OCI-LY3 (cell line): ENCODE measurements around the gene ANKRD35.

Experiments
- H2AFZ ChIP-seq: fragments of 200-600, 300-600 bp; shearing (Covaris generic); 2 replicates; pipeline ENCODE4 v1.6.0; 2014; ENCODE audit warnings: antibody characterized with exemption, low read depth, low read length
- H3K27ac ChIP-seq: fragments of 200-600, 300-600 bp; sonication (generic); 2 replicates; pipeline ENCODE4 v1.5.1; 2014; ENCODE audit warnings: mild to moderate bottlenecking, low read length, moderate library complexity, mixed read lengths
- H3K27me3 ChIP-seq: fragments of 200-600, 300-600 bp; sonication (generic); 2 replicates; pipeline ENCODE4 v1.6.1; 2014; ENCODE audit warnings: low read depth, low read length, mixed read lengths
- H3K36me3 ChIP-seq: fragments of 200-600, 300-600 bp; sonication (generic); replicated peaks from 2 replicates; pipeline ENCODE3; 2014; ENCODE audit warnings: low read depth, low read length, mixed read lengths
- H3K4me1 ChIP-seq: fragments of 300-600, 200-600 bp; sonication (generic); 2 replicates; pipeline ENCODE4 v1.6.1; 2014; ENCODE audit warnings: low read length, mixed read lengths
- H3K4me2 ChIP-seq: fragments of 200-600, 300-600 bp; sonication (generic); 2 replicates; pipeline ENCODE4 v1.6.1; 2014; ENCODE audit warnings: low read length, mixed read lengths
- H3K4me3 ChIP-seq: fragments of 300-600, 200-600 bp; sonication (generic); 2 replicates; pipeline ENCODE4 v1.5.1; 2014; ENCODE audit warnings: antibody characterized with exemption, mild to moderate bottlenecking, low read length, moderate library complexity
- H3K79me2 ChIP-seq: fragments of 300-600, 200-600 bp; shearing (Covaris generic); 2 replicates; pipeline ENCODE4 v1.6.1; 2014; ENCODE audit warnings: mild to moderate bottlenecking, low read length, mixed read lengths
- H3K9ac ChIP-seq: fragments of 300-600, 200-600 bp; shearing (Covaris generic); 2 replicates; pipeline ENCODE4 v1.6.0; 2014; ENCODE audit warnings: mild to moderate bottlenecking, low read length, moderate library complexity
- H3K9me3 ChIP-seq: fragments of 200-600, 300-600 bp; shearing (Covaris generic); 2 replicates; pipeline ENCODE4 v1.6.1; 2014; ENCODE audit warnings: low read length, mixed read lengths; ENCODE audit not compliant: insufficient read depth
- H4K20me1 ChIP-seq: fragments of 200-600, 300-600 bp; sonication (generic); 2 replicates; pipeline ENCODE4 v1.6.1; 2016; ENCODE audit warnings: low read length, mixed read lengths; ENCODE audit not compliant: insufficient read depth
- EZH2phosphoT487 ChIP-seq: fragments of 200-600 bp; shearing (Covaris generic); IDR thresholded peaks from 2 replicates; pipeline ENCODE4 v1.6.1; 2018; ENCODE audit warnings: antibody characterized with exemption, mixed run types, low read depth
- TF ChIP-seq, protein P1 (sequence below): fragments of 200-600, 300-600 bp; sonication (generic); IDR thresholded peaks from 2 replicates; pipeline ENCODE4 v1.5.1; 2014; ENCODE audit warnings: antibody characterized with exemption, low read length, low read depth

ANKRD35 gene

DNA sequence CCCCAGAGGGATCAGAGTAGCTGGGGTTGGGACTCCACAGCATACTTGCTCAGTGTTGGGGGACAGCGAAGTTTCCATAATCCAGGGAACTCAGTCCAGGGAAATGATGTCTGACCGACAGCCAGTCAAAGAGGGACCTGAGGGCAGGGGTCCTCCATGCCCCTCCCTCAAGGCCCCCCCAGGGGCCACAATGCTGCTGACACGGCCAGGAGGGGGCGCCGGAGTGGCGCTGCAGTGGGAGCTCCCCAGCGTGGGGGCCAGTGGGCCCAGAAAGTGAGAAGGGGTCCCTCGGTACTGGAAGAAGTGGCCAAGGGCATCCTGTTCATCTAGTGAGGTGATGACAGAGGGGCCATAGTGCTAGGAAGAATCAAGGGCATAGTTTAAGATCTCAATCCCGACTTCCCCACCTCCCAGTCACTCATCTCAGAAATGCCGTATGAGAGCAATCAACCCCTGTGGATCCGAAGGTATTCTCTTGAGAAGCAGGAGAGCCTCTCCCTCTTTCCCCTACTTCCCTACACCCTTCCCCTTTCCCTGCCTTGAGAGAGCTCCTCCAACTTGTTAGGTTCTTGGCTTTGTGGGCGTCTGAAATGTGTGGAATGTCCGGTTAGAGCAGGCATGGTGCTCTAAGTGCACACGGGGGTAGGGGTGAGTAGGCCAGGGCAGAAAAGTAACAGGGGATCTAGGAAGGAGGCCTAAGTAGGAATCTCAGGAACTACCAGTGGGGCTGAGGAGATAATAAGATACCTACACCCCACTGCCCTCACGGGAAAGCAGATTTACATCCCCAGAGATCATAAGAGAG, 36.1 kb downstream of the ANKRD35 start:
- Histone ChIP-seq H3K27me3 (no peaks in the 10 kb centered on the region), H3K27ac (no peak overlapping the region), H3K4me2 (no peak overlapping the region), H3K36me3 (peaks cover 59% of the 10 kb centered on the region), H3K79me2 (peaks cover 4% of the 10 kb centered on the region; the same call in 1 of the 2 replicates), H3K9ac (no peak overlapping the region), H4K20me1 (no peaks in the 10 kb centered on the region), H3K4me3 (no peak overlapping the region), H3K4me1 (peaks cover 16% of the 10 kb centered on the region), H3K9me3 (no peaks in the 10 kb centered on the region), H2AFZ (no peak overlapping the region)
- TF ChIP-seq, protein P1, sequence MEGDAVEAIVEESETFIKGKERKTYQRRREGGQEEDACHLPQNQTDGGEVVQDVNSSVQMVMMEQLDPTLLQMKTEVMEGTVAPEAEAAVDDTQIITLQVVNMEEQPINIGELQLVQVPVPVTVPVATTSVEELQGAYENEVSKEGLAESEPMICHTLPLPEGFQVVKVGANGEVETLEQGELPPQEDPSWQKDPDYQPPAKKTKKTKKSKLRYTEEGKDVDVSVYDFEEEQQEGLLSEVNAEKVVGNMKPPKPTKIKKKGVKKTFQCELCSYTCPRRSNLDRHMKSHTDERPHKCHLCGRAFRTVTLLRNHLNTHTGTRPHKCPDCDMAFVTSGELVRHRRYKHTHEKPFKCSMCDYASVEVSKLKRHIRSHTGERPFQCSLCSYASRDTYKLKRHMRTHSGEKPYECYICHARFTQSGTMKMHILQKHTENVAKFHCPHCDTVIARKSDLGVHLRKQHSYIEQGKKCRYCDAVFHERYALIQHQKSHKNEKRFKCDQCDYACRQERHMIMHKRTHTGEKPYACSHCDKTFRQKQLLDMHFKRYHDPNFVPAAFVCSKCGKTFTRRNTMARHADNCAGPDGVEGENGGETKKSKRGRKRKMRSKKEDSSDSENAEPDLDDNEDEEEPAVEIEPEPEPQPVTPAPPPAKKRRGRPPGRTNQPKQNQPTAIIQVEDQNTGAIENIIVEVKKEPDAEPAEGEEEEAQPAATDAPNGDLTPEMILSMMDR, result peak; percentile 73
- no peak for TF ChIP-seq EZH2phosphoT487

DNA sequence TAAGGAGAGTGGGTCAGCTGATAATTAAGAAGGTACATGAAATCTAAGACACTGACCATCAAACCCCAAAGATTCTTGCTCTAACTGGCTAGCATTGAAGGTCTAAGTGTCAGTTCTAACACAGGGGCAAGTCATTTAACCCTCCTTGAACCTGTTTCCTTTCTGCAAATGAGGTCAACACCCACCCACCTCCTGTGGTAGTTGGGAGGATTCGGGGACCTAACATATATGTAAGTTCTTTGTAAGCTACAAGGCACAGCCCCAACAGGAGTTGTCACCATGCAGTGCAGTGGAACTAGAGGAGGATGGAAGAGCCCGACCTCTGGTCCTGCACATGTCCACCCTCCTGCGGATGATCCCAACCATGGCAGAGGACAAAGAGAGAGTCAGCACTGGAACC, 37.8 kb downstream of the ANKRD35 start:
- Histone ChIP-seq H3K36me3 (peaks cover 62% of the 10 kb centered on the region), H3K9ac (no peak overlapping the region), H3K4me1 (peaks cover 32% of the 10 kb centered on the region), H4K20me1 (no peaks in the 10 kb centered on the region), H3K4me3 (no peak overlapping the region), H2AFZ (no peak overlapping the region), H3K27me3 (no peaks in the 10 kb centered on the region), H3K27ac (no peak overlapping the region), H3K4me2 (no peak overlapping the region), H3K9me3 (no peaks in the 10 kb centered on the region), H3K79me2 (peaks cover 4% of the 10 kb centered on the region; the same call in 1 of the 2 replicates)
- TF ChIP-seq EZH2phosphoT487, result no peak
- TF ChIP-seq, protein P1, result no peak

DNA sequence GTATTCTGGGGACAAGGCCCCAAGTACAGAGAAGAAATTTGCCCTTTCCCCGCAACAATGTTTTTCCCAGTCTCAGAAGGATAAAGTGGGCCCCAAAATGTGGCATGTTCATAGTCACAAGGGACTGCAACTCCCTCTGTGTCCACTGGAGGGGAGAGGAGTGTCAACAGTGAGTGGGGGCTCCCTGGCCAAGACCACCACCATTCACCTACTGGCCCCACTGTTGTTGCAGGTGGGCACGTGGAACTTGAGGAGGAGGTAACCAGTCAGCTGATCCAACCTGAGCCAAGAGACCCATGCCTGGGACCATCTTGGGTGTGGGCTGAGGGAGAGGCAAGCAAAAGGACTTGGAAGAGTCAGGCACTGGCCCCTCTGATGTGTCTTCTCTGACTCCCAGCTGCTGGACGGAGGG, 39.5 kb downstream of the ANKRD35 start:
- Histone ChIP-seq H3K9ac (peak overlapping the region; percentile 97), H3K4me1 (peaks cover 32% of the 10 kb centered on the region), H3K27me3 (no peaks in the 10 kb centered on the region), H3K9me3 (no peaks in the 10 kb centered on the region), H4K20me1 (no peaks in the 10 kb centered on the region), H3K27ac (peak overlapping the region; percentile 96), H3K36me3 (peaks cover 75% of the 10 kb centered on the region), H3K79me2 (peaks cover 4% of the 10 kb centered on the region; the same call in 1 of the 2 replicates), H3K4me3 (peak overlapping the region; percentile 86), H2AFZ (peak overlapping the region; percentile 69), H3K4me2 (peak overlapping the region; percentile 99)
- TF ChIP-seq, protein P1, result peak; percentile 83
- TF ChIP-seq EZH2phosphoT487, result no peak

DNA sequence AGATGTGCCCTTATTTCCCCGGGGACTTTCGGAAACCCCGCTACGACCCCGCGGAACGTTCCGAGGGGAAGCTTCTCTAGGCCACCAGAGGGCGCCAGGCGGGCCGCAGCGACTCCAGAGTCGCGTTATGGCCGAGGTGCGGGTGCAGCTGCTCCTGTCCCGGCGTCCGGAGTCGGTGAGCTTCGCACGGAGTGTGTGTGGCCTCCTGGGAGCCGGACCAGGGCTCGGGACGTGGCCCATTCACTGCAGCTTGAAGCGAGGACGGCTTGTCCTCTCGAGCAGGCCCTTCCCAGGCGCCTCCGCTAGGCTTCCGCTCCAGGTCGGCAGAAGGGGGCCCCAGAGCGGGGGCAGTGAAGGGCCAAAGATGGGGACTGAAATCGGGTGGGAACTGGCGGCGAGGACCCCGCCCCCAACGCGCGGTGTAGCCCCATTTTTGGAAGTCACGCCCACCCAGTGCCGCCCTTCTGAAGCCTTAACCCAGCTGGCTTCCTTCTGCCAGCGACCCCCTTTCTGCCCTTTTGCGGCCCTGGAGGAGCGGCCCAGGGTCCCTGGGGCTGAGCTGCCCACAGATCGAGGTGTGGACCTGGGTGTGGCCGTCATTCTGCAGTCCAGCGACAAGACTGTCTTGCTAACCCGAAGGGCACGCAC, 40.0 kb downstream of the ANKRD35 start, which contains the start of gene NUDT17:
Gene NUDT17 (plus strand): TSS at position 117 of the 648 bp plus-strand sequence. CDS start 11 bp downstream, at position 128.
- Histone ChIP-seq H3K9ac (peak within 1 kb of the TSS; percentile 97), H3K4me2 (peak within 1 kb of the TSS; percentile 99), H3K4me3 (peak within 1 kb of the TSS; percentile 86), H3K27ac (peak within 1 kb of the TSS; percentile 96), H3K4me1 (peaks cover 32% of the 10 kb centered on the region), H4K20me1 (no peaks in the 10 kb centered on the region), H3K27me3 (no peaks in the 10 kb centered on the region), H3K79me2 (peaks cover 4% of the 10 kb centered on the region; the same call in 1 of the 2 replicates), H3K9me3 (no peaks in the 10 kb centered on the region), H3K36me3 (peaks cover 76% of the 10 kb centered on the region), H2AFZ (peak within 1 kb of the TSS; percentile 69)
- TF ChIP-seq, protein P1, result peak; percentile 99
- TF ChIP-seq EZH2phosphoT487, result no peak
